Mucosa of rectum (tissue), 2 donors: ENCODE measurements around the gene DCLK1.

Experiments used
- H3K27ac ChIP-seq, 2 donors: one replicate each; pipeline ENCODE4 v1.7.0; 2013; ENCODE audit warnings: inconsistent platforms in 2 of 2, low read depth in 2 of 2, low read length in 2 of 2
- H3K27me3 ChIP-seq, 2 donors: one replicate each; pipeline ENCODE4 v1.7.0; 2013; ENCODE audit warnings: low read length in 2 of 2; ENCODE audit not compliant: control insufficient read depth in 2 of 2, insufficient read depth in 2 of 2
- H3K36me3 ChIP-seq, 2 donors: one replicate each; pipeline ENCODE4 v1.7.0; 2013; ENCODE audit warnings: low read length in 2 of 2; ENCODE audit not compliant: control insufficient read depth in 2 of 2, insufficient read depth in 2 of 2
- H3K4me1 ChIP-seq, 2 donors: one replicate each; pipeline ENCODE4 v1.7.0; 2013; ENCODE audit warnings: low read length in 2 of 2, mild to moderate bottlenecking in 1 of 2; ENCODE audit not compliant: control insufficient read depth in 2 of 2, insufficient read depth in 2 of 2
- H3K4me3 ChIP-seq, 2 donors: one replicate each; pipeline ENCODE4 v1.7.0; 2013; ENCODE audit warnings: low read length in 2 of 2
- H3K9ac ChIP-seq, 2 donors: one replicate each; pipeline ENCODE4 v1.7.0; 2013; ENCODE audit warnings: low read length in 2 of 2, low read depth in 1 of 2, mild to moderate bottlenecking in 1 of 2
- H3K9me3 ChIP-seq, 2 donors: one replicate each; pipeline ENCODE4 v1.7.0; 2013; ENCODE audit warnings: low read length in 2 of 2; ENCODE audit not compliant: control insufficient read depth in 2 of 2
- donor health status: healthy.
- donor health status: Normal muscosa, but diverticular disease.

Gene DCLK1

DNA sequence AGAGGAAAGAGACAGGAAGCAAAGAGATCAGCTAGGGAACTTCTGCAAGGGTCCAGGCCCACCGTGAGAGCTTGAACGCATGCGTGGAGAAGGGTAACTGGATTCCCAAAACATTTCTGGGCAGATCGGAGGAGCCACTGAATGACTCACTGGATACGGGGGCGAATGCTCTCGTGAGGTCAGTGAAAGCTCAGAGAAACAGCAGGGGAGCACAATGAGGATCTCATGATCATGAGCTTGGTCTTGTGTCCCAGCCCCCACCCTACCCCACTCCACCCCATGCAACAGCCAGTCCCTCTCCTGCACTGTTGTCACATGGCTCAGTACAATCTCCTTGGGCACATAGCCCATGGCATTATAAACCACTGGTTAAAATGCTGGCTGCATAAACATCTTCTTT, 40.6 kb downstream of the DCLK1 start:
- Histone ChIP-seq H3K27me3 (no peaks in the 10 kb centered on the region), H3K4me1 (no peaks in the 10 kb centered on the region), H3K36me3 (no peaks in the 10 kb centered on the region), H3K9me3 (no peaks in the 10 kb centered on the region), H3K27ac (no peak overlapping the region), H3K4me3 (no peak overlapping the region), H3K9ac (no peak overlapping the region)

DNA sequence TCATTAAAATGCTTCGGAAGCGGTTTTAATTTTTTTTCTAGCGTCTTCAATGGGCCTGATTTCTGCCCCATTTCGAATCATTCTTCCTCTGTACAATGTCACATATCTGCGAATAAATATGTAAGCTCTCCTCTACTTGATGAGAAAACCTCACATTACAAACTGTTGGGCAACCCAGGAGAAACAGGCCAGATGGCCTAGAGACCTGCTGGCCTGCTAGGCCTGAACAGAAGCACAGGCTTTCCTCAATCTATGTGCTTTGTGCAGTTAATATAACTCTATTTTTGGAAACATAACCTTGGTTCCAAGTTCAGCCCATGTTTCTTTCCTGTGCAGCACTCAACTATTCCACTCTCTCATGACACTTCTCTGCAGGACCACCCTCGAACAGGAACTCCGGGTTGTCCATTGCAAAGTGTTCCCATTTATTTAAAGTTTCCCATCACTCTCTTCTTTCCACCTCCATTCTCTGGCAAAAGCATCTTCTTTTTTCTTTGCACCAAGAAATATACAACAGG, 42.0 kb downstream of the DCLK1 start:
- H3K9ac ChIP-seq = no peak overlapping the region
- H3K4me1 ChIP-seq = no peaks in the 10 kb centered on the region
- H3K36me3 ChIP-seq = no peaks in the 10 kb centered on the region
- H3K9me3 ChIP-seq = no peaks in the 10 kb centered on the region
- no peak overlapping the region for H3K27ac ChIP-seq
- H3K4me3 ChIP-seq = no peak overlapping the region
- no peaks in the 10 kb centered on the region for H3K27me3 ChIP-seq

DNA sequence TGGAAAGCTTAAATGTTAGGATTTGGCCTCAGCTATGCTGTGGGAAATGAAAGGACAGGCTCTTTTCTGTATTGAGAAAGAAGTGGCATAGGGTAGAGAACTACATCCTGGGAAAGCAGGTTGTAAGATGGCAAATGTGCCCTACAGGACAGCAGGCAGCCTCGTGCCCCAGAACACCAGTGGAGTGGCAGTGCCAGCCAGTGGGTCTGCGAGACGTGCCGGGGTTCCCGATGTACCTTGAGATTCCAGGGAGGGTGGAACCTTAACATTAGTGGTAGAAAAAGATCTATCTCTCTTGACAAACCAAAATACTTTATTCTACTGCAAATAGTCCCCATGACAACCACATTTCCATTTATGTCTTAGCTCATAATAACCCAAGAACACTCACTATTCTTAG, 42.7 kb downstream of the DCLK1 start:
- H3K27ac ChIP-seq = no peak overlapping the region

DNA sequence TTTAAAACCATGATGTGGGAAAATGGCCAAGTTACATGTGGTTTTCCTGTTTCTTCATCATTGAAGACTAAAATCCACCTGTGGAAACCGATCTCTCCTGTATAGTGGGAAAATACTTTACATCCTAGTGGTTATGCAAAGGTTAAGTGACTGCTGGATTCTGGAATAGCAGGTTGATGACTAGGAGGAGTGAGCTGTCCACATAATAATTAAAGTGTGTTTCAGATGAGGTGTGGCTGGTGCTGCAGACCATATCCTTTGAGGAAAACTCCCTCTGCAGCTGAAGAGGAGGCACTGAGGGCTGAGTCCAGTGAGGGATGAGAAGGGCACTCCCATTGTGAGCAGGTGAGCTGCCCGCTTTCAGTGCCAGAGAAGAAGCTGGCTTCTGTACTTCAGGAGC, 43.2 kb downstream of the DCLK1 start:
- no peak overlapping the region for H3K27ac ChIP-seq
- no peaks in the 10 kb centered on the region for H3K4me1 ChIP-seq
- H3K36me3 ChIP-seq = no peaks in the 10 kb centered on the region
- H3K9me3 ChIP-seq = no peaks in the 10 kb centered on the region
- no peaks in the 10 kb centered on the region for H3K27me3 ChIP-seq
- no peak overlapping the region for H3K4me3 ChIP-seq
- no peak overlapping the region for H3K9ac ChIP-seq

More for the DNA sequence above, 42.7 kb downstream of the DCLK1 start:
- Histone ChIP-seq H3K27me3 (no peaks in the 10 kb centered on the region), H3K36me3 (no peaks in the 10 kb centered on the region), H3K4me1 (no peaks in the 10 kb centered on the region), H3K4me3 (no peak overlapping the region), H3K9ac (no peak overlapping the region), H3K9me3 (no peaks in the 10 kb centered on the region)

DNA sequence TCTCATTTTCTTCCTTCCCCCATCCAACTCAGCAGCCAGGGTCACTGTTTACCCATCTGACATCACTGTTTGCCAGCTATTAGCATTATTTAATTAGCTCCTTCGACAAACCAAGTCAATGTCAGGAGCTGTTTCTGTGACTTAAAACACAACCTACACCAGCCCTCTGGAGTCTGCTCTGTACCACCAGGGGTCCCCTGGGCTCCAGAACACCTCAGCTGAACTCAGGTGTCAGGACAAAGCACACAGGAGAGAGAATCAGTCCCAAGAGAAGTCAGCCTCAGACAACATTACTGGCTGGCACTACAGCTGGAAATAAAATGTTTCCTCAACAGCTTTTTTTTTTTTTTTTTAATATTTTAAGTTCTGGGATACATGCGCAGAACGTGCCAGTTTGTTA, 45.1 kb downstream of the DCLK1 start:
- no peaks in the 10 kb centered on the region for H3K4me1 ChIP-seq
- no peak overlapping the region for H3K9ac ChIP-seq
- H3K27ac ChIP-seq = no peak overlapping the region
- no peaks in the 10 kb centered on the region for H3K27me3 ChIP-seq
- H3K36me3 ChIP-seq = no peaks in the 10 kb centered on the region
- no peak overlapping the region for H3K4me3 ChIP-seq
- no peaks in the 10 kb centered on the region for H3K9me3 ChIP-seq

DNA sequence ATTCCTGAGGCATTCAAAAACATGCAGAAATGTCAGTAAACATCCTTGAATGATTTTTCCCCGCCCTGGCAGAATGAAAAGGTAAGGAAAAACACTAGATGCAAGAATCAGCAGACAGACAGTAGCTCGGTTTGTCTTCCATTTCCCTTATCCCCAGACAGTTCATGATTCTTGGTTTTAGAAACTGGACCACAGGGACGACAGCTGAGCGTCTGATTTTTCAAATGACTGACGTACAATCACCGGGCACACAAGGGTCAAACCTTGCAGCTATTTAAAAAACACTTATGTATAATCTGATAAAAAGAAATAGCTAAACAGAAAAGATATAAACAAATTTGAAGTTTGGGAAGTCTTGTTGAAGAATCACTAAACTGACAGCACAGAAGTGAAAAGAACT, 47.1 kb downstream of the DCLK1 start:
- H3K4me3 ChIP-seq = no peak overlapping the region
- no peaks in the 10 kb centered on the region for H3K36me3 ChIP-seq
- H3K27ac ChIP-seq = no peak overlapping the region
- no peaks in the 10 kb centered on the region for H3K4me1 ChIP-seq
- no peak overlapping the region for H3K9ac ChIP-seq
- H3K9me3 ChIP-seq = no peaks in the 10 kb centered on the region
- no peaks in the 10 kb centered on the region for H3K27me3 ChIP-seq

DNA sequence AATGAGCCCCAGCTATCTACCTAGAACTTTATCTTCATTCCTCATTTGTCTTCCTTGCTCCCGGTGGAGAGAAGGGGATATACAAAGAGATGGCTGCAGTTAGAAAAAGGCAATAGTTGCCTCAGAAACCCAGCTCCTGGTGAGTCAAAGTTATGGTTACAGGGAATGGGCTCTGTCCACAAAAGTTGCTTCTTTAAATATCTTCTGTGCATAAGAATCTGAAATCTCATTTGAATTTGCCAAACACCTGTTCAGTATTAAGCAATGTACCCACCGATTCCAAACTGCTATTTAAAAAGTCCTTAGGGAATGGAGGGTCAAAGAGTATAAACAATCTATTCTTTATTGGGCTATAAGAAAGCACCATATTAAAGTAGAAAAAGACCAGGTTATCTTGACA, 48.4 kb downstream of the DCLK1 start:
- Histone ChIP-seq H3K4me1 (no peaks in the 10 kb centered on the region), H3K9me3 (no peaks in the 10 kb centered on the region), H3K9ac (no peak overlapping the region), H3K27me3 (no peaks in the 10 kb centered on the region), H3K27ac (no peak overlapping the region), H3K36me3 (no peaks in the 10 kb centered on the region), H3K4me3 (no peak overlapping the region)

DNA sequence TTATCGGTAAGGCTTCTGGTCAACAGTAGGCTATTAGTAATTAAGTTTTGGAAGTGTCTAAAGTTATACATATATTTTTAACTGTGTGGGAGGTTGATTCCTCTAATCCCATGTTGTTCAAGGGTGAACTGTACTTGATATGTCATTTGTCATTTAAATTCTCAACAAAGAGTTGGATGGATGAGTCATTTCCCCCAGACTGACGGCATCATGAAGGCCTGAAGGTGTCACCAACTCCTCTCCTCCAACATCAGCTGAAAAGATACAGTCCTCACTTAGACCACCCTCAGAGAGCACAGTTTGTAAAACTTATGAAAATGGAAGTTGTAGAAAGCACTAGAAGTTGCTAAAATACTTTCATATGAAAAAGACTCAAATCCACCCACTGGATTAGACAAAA, 48.8 kb downstream of the DCLK1 start:
- no peaks in the 10 kb centered on the region for H3K4me1 ChIP-seq
- H3K9me3 ChIP-seq = no peaks in the 10 kb centered on the region
- no peaks in the 10 kb centered on the region for H3K36me3 ChIP-seq
- no peak overlapping the region for H3K4me3 ChIP-seq
- H3K27me3 ChIP-seq = no peaks in the 10 kb centered on the region
- no peak overlapping the region for H3K27ac ChIP-seq
- no peak overlapping the region for H3K9ac ChIP-seq

DNA sequence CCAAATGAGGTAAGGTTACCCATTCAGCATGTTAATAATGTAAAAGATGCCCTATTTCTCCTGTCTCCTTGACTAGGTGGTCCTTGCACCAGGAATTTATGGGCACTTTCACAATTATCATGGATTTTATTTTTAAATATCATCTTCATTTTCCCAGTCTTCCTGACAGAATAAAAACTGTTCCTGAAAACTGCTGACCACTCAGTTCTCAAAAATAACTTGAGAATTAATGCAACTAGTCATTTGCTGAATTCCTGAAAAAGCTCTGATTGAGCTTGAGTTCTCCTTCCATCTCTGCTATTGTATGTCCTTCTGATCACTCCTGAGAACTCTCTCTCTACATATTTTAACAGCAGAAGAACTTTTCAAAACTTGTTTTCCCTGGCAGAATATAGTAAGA, 55.0 kb downstream of the DCLK1 start:
- Histone ChIP-seq H3K4me3 (no peak overlapping the region), H3K9me3 (no peaks in the 10 kb centered on the region), H3K27ac (no peak overlapping the region), H3K36me3 (no peaks in the 10 kb centered on the region), H3K9ac (no peak overlapping the region), H3K4me1 (no peaks in the 10 kb centered on the region), H3K27me3 (no peaks in the 10 kb centered on the region)

DNA sequence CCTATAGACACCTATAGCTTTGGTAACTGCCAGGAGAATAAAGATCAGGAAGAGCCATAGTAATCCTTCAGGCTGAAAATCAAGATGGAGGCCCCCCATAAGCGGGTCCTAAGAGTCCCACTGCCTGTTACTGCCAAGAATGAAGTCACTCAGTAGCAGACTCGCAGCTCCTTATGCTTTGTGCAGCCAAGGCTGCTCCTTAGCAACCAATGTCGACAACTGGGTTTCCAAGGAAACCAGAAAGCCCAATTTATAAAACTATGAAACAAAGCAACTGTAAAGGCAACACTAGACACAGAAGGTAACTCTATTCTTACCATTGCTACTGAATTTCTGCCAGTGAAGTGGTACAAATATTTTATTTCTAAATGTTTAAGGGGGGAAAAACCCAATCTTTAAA, 56.5 kb downstream of the DCLK1 start:
- Histone ChIP-seq H3K4me3 (no peak overlapping the region), H3K27ac (no peak overlapping the region), H3K27me3 (no peaks in the 10 kb centered on the region), H3K9me3 (no peaks in the 10 kb centered on the region), H3K9ac (no peak overlapping the region), H3K36me3 (no peaks in the 10 kb centered on the region), H3K4me1 (no peaks in the 10 kb centered on the region)
